ENCODE results near the gene TOM1L2. TPM values are rescaled to one million over a fixed set of nuclear protein-coding genes. Genes with fewer than 3 reads are reported as not detected.
A peak's percentile ranks its signal among the peaks of the same experiment; 100 is the strongest.

The TOM1L2 gene
- total RNA-seq, 3 donors from 2014 or later = 5.5 to 6.6 (median 5.5) TPM

DNA sequence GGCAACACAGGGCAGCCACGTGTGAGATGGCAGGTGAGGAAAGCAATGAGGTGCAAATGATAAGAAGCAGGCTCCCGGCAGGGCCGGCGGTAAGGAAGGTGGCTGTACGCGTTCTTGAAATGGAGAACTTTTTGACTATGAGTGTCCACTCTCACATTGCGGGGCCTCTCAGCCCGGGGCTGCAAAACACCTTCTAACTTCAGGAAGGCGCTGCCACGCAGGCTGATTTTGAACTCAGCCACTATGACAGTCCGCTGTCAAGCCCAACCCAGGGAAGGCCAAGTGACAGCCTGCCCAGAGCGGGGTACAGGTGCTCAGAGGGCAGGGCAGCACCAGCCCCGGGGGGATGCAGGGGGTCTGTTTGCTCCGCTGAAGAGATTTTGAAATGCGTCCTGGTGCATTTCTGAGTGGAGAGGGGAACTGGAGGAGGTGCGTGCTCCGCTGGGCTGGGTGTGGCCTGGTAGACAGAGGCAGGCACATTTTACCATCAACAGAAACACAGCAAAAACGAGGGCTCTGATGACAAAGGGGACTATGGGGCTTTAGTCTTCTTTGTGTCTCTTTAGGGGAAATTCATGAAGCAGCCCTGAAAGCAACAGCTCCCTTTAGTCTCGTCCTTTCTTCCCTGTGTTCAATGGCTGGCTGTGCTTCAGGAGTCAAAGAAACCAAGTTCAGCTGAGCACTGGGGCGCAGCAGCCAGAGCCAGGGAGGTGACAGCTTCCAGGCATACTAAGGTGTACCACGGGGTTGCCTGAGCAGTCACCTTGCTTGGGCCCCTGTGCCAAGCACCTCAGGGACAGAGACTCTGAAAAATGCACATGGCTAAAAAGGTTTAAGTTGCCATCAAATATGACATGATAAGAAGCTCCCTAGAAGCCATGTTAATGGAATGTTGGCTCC lies 120.8 kb downstream of the TOM1L2 start:
- Mint-ChIP-seq H3K27me3 (ENCODE audit: low read depth) (no peaks in the 10 kb centered on the region), H3K4me1 (ENCODE audit: low read depth) (peaks cover 80% of the 10 kb centered on the region), H3K36me3 (ENCODE audit: insufficient read depth) (peaks cover 5% of the 10 kb centered on the region), H3K4me3 (no peak overlapping the region), H3K9me3 (no peaks in the 10 kb centered on the region)
- ATAC-seq = no peak
- no peak for DNase-seq

DNA sequence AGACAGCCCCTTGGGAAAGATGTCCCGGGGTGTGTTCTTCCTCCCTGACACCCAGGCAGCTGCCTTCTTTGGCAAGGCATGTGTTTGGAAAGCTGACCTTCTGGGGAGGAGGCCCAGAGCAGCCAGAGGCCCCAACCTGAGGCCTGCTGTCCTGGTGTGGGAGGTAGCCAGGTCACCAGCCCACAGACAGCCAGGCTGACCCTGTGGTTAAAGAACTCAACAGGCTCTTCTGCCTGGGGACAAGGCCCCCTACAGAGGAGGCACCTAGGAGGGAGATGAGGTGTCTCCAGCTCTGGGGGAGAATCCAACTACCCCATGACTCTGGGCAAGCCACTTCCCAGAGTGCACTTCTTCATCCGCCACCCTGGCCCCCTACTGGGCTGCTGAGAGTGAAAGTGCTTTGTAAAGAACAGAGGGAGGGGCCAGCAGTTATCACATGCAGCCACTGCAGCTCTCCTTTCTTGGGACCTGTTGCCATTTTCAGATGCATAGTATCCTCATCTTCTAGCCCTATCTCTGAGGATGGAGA lies 122.3 kb downstream of the TOM1L2 start:
- Mint-ChIP-seq H3K4me3 (peak overlapping the region; percentile 37), H3K9me3 (no peaks in the 10 kb centered on the region), H3K36me3 (ENCODE audit: insufficient read depth) (peaks cover 5% of the 10 kb centered on the region), H3K4me1 (ENCODE audit: low read depth) (peaks cover 71% of the 10 kb centered on the region), H3K27me3 (ENCODE audit: low read depth) (no peaks in the 10 kb centered on the region)
- DNase-seq = peak; percentile 47
- ATAC-seq = peak; percentile 21 to 36

DNA sequence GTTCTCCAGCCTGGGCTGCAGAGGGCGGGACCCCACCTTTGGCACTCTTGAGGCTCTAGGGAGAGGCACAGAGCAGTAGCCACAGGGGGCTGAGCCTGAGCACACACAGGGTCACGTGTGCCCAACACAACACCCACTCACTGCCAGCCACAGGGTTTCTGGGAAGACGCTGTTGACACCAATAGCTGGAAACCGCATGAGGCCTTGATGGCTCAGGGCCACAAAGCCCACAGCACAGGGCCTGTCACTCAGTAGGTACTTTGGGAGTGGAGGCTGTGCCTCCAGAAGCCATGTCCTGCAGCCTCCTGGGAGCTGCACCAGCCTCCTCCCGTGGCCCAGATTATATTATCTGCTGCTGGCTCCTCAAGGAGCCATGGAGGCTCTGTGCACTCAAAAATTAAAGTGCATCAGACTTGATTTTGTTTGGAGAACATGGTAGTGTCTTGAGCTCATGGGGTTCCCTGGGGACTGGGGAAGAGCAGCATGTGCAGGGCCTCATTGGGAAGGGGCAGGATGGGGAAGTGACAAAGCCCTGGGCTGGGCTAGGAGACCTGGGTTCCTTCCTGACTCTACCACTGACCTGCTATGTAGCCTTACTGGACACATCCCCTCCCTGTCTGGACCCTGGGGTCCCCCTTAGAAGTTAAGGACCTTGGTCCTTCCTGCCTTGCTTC lies 122.9 kb downstream of the TOM1L2 start:
- DNase-seq (peak; percentile 80), ATAC-seq (peak; percentile 74 to 79)
- peaks cover 5% of the 10 kb centered on the region for H3K36me3 Mint-ChIP-seq (ENCODE audit: insufficient read depth)
- no peaks in the 10 kb centered on the region for H3K9me3 Mint-ChIP-seq
- H3K4me1 Mint-ChIP-seq (ENCODE audit: low read depth) = peaks cover 67% of the 10 kb centered on the region
- peak overlapping the region; percentile 48 for H3K4me3 Mint-ChIP-seq
- no peaks in the 10 kb centered on the region for H3K27me3 Mint-ChIP-seq (ENCODE audit: low read depth)

DNA sequence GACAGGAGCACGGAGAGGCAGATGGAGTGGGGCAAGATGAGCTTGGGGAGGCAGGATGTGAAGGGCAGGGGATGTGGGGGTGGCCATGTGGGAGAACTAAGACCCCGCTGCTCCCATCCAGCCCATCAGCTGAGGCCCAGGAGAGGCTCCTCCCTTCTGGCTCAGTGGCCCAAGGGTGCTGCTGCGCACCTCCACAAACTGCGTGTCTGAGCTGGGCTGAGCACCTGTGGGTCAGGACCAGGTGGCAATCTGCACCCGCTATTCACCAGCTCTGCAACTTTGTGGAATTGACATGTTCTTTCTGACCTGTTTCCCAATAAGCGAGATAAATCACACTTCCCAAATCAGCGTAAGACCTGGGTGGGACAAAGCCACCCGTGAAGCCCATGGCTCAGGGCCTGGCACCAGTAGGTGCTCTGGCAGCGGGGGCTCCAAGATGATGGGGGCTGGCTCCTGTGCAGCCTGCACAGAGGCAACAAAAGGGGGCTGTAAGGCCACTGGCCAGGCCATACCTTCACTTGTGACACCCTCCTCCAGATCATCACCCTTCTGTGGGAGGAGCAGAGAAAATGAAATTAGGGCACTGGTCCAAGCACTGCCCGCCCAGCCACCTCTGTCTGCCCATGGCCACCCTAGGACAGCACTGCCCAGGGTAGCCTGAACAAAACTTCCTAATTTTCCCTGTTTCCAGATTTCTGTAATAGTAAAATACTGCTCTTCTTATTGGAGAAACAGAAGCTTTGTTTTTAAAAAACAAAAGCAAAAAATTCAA lies 123.7 kb downstream of the TOM1L2 start:
- DNase-seq (no peak), ATAC-seq (no peak)
- H3K36me3 Mint-ChIP-seq (ENCODE audit: insufficient read depth) = peaks cover 5% of the 10 kb centered on the region
- no peaks in the 10 kb centered on the region for H3K27me3 Mint-ChIP-seq (ENCODE audit: low read depth)
- H3K4me3 Mint-ChIP-seq = peak overlapping the region; percentile 48
- H3K9me3 Mint-ChIP-seq = no peaks in the 10 kb centered on the region
- H3K4me1 Mint-ChIP-seq (ENCODE audit: low read depth) = peaks cover 60% of the 10 kb centered on the region

DNA sequence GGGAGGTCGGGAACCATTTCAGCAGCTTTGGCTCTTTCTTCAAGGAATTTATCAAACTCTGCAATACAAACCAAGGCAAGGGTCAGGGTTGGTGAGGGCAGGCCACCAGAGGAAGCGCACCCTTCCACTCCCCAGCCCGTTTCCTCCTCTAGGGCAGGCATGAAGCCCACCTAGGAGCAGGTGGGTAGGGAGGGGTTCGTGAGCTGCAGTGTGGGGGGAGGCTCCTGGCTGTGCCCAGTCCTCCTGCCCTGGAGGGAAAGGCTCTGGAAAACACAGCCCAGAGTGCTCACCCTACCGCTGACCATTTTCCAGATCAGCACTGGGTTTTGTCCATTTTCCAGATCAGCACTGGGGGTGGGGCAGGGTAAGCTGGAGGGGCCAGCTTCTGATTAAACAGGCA lies 124.5 kb downstream of the TOM1L2 start:
- no peak for ATAC-seq
- DNase-seq = no peak
- Mint-ChIP-seq H3K4me1 (ENCODE audit: low read depth) (peaks cover 53% of the 10 kb centered on the region), H3K36me3 (ENCODE audit: insufficient read depth) (peaks cover 5% of the 10 kb centered on the region), H3K27me3 (ENCODE audit: low read depth) (no peaks in the 10 kb centered on the region), H3K9me3 (no peaks in the 10 kb centered on the region), H3K4me3 (no peak overlapping the region)

DNA sequence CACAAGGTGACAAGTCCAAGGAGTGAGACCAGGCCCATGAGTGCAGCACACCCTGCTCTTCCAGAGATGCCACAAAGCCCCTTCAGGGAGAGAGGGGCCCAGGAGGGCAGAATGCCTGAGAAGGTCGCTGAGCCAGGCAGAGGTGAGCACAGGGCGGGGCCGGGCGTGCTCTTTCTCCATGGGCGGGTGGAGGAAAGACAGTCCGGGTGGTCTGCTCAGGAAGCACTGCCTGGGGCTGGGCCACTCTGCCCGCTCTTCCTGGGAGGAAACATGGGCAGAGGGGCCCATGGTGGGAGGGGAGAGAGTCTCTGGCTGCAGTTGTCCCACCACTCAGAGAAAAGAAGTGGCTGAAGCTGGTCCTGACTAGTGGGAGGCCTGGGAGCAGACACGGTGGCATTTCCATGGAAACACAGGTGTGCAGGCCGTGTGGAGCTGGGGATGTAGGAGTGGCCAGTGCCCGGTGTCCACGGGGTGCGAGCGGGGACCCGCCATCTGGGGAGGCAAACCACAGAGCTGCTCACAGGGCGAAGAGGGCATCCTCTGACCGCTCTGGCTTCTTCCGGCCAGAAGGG lies 125.0 kb downstream of the TOM1L2 start:
- DNase-seq (no peak), ATAC-seq (no peak)
- H3K36me3 Mint-ChIP-seq (ENCODE audit: insufficient read depth) = peaks cover 3% of the 10 kb centered on the region
- H3K9me3 Mint-ChIP-seq = no peaks in the 10 kb centered on the region
- no peaks in the 10 kb centered on the region for H3K27me3 Mint-ChIP-seq (ENCODE audit: low read depth)
- H3K4me3 Mint-ChIP-seq = no peak overlapping the region
- peaks cover 51% of the 10 kb centered on the region for H3K4me1 Mint-ChIP-seq (ENCODE audit: low read depth)

DNA sequence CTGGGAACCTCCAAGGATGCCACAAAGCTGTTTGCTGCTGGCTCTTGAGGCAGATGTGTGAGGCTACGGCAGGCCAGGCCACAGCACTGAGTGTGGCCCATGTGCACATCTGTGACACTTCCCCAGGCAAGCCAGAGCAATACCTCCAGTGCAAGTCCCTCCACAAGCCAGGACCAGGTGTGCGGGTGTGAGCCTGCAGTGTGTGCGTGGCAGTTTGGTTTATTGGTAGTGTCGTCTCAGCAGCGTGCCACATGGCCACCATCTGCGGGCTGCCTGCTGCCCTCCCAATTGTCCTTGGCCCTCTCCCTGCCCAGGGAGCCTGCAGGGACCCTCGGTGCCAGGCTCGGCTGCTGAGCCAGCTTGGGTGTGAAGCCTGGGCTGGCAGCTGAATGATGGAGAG lies 125.6 kb downstream of the TOM1L2 start:
- DNase-seq (no peak), ATAC-seq (no peak)
- Mint-ChIP-seq H3K4me3 (no peak overlapping the region), H3K9me3 (no peaks in the 10 kb centered on the region), H3K4me1 (ENCODE audit: low read depth) (peaks cover 45% of the 10 kb centered on the region), H3K36me3 (ENCODE audit: insufficient read depth) (no peaks in the 10 kb centered on the region), H3K27me3 (ENCODE audit: low read depth) (no peaks in the 10 kb centered on the region)

DNA sequence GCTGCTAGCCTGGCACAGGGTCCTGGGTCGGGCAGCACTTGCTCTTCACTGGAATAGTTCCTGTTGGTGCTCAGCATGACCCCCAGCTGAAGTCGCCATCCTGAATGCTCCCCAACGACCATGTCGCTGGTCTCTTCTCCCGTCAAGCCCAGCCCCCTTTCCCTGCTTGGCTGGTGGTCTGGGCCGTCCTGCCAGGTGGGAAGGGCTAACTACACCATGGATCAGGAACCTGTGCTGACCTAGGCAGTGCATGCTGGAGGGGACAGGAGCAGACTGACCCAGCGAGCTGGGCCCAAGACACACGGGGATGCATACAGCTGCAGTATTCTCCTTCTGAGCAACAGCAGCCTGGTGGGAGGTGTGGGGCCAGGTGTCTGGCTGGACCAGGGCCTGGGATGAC lies 126.2 kb downstream of the TOM1L2 start:
- Mint-ChIP-seq H3K4me3 (no peak overlapping the region), H3K27me3 (ENCODE audit: low read depth) (no peaks in the 10 kb centered on the region), H3K4me1 (ENCODE audit: low read depth) (peaks cover 41% of the 10 kb centered on the region), H3K9me3 (no peaks in the 10 kb centered on the region), H3K36me3 (ENCODE audit: insufficient read depth) (no peaks in the 10 kb centered on the region)
- no peak for DNase-seq
- ATAC-seq = no peak

DNA sequence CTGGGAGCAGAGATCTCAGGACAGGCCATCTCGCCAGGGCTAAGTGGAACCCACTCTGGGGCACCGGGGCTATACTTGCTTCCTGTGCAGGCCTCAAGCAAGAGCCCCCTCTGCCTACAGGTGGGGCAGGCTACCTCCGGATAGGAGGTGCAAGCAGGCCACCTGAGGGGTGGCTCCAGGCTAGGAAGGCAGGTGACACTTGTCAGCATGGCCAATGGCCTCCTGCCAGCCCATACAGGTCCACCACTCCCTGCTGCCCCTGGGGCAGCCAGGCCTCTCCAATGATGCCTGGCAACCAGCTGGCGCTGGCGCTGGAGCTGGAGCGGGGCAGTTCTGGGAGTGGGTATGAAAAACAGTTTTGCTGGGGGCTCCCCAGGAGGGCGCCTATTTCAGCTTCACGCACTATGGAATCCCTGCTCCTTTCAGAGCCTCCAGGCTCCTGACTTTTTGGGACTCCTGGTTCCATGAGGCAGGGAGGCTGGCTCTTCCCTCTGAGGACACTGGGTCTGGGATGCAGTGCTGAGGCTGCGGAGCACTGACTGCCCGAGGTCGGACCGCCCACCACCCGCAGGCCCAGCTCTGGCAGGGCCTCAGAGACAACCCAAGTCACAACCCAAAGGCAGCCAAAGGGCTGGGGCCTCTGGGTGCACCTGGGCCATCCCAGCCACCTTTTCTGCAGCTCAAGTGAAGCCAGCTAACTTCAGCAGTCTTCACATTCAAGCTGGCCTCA lies 127.0 kb downstream of the TOM1L2 start:
- Mint-ChIP-seq H3K27me3 (ENCODE audit: low read depth) (no peaks in the 10 kb centered on the region), H3K9me3 (no peaks in the 10 kb centered on the region), H3K4me1 (ENCODE audit: low read depth) (peaks cover 37% of the 10 kb centered on the region), H3K36me3 (ENCODE audit: insufficient read depth) (no peaks in the 10 kb centered on the region), H3K4me3 (no peak overlapping the region)
- ATAC-seq (no peak), DNase-seq (no peak)

DNA sequence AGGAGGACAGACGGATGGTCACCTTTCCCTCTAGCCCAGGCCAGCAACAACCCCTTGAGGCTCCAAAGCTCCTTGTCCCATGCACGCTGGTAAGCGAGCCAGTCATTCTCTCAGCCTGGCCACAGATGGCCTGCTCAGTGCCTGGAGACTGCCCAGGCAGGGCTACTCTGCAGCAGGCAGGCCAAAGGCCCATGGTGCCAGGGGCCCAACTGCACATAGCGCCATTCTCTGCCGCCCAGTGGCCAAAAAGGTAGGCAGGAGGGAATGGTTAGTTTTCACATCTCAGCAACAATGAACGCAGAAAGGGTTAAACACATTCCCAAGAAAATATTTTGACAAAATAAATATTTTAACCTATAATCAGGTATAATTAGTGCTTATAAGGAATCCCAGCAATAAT lies 127.7 kb downstream of the TOM1L2 start:
- H3K4me1 Mint-ChIP-seq (ENCODE audit: low read depth) = peaks cover 33% of the 10 kb centered on the region
- H3K27me3 Mint-ChIP-seq (ENCODE audit: low read depth) = no peaks in the 10 kb centered on the region
- ATAC-seq = no peak

DNA sequence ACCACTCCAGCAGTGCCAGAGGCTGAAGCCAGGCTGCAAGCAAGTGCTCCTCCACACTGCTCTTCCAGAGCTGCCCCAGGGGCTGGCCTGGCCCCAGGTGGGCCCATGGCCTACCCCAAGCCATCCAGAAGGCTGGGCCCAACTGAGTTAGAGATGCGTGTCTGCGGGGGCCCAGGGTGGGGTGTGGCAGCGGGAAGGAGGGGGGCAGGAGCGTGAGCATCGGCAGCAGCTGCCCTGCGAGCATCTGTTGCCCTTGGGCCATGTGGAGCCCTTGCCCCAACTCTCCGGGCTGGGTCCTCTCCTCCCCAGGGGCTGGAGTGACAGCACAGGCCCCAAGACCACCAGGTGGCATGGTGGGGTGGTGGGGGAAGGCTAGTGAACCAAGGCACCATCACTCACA lies 128.1 kb downstream of the TOM1L2 start:
- Mint-ChIP-seq H3K4me1 (ENCODE audit: low read depth) (peaks cover 33% of the 10 kb centered on the region), H3K4me3 (no peak overlapping the region), H3K36me3 (ENCODE audit: insufficient read depth) (no peaks in the 10 kb centered on the region), H3K9me3 (no peaks in the 10 kb centered on the region), H3K27me3 (ENCODE audit: low read depth) (no peaks in the 10 kb centered on the region)
- ATAC-seq (no peak), DNase-seq (no peak)

More for the DNA sequence above, 127.7 kb downstream of the TOM1L2 start:
- Mint-ChIP-seq H3K4me3 (no peak overlapping the region), H3K9me3 (no peaks in the 10 kb centered on the region), H3K36me3 (ENCODE audit: insufficient read depth) (no peaks in the 10 kb centered on the region)
- DNase-seq = no peak

DNA sequence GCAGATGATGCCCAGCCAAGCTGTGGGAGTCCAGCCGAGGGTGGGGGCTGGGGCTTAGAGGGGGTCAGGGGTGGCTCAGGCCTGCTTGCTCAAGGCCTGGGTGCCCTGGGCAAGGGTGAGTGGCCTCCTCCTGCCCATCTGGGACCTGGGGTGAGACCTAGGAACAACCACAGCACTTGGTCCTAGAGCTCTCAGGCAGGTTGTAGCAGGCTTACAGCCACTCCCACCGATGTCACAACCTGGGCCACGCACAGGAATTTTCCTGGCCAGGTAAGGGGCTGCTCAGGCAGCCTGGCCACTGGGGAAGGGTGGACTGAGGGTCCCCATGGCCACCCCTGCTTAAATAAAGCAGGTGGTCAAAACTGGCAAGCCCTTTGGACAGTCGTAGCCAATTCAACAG lies 129.1 kb downstream of the TOM1L2 start:
- no peak for ATAC-seq
- Mint-ChIP-seq H3K27me3 (ENCODE audit: low read depth) (no peaks in the 10 kb centered on the region), H3K9me3 (no peaks in the 10 kb centered on the region)

DNA sequence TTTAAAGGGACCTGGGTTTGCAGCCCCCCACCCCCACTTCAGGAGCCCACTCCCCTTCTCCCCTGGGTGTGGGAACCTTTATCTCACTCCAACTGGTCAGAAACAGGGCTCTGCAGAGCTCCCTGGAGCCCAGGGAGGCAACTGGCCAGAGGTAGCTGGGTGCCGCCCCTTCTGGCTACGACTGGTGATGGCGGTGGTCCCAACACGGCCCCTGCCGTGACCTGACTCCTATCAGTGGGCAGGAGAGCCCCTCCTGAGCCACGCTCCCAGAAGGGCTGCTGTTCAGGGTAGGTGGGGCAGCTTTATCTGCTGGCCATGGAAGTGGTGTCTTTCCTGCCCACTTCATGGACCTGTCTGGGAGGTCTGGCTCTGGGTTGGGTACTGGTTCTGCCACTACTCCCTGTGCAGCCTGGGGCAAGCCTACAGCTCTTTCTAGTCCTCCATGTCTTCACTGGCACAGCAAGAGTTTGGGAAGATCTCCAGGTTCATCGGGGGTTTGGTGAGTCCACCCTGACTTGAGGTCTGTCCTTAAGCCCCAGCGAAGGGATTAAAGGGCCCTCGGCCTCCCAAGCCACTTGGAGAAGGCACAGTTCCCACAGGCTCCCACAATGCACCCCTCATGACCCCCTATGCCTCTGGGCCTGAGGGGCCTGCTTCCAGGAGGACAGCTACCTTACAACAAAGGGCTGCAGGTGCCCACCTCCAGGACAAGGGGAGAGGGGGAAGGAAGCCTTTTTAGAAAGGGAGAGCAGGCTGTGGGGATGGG lies 129.9 kb downstream of the TOM1L2 start:
- Mint-ChIP-seq H3K9me3 (no peaks in the 10 kb centered on the region), H3K36me3 (ENCODE audit: insufficient read depth) (no peaks in the 10 kb centered on the region), H3K4me3 (no peak overlapping the region), H3K4me1 (ENCODE audit: low read depth) (peaks cover 33% of the 10 kb centered on the region), H3K27me3 (ENCODE audit: low read depth) (no peaks in the 10 kb centered on the region)
- no peak for DNase-seq
- ATAC-seq = no peak

More for the DNA sequence above, 129.1 kb downstream of the TOM1L2 start:
- Mint-ChIP-seq H3K36me3 (ENCODE audit: insufficient read depth) (no peaks in the 10 kb centered on the region), H3K4me1 (ENCODE audit: low read depth) (peaks cover 30% of the 10 kb centered on the region), H3K4me3 (no peak overlapping the region)
- no peak for DNase-seq

Measured in activated T-cell treated with anti-CD3 and anti-CD28 coated beads, Interleukin-2, amount 50 U/mL, for 4 hours (primary cell).